Measurements from ENCODE around the gene NAALADL2. TPM values are rescaled to one million over a fixed set of nuclear protein-coding genes. Genes with fewer than 3 reads are reported as not detected.
"Not testable (repeated sequence)": the region's sequence is repeated elsewhere in the genome, so short reads cannot be mapped to it uniquely, and the experiment has no call there.

The NAALADL2 gene
- polyA plus RNA-seq, 2 donors: 0.26 to 0.54 TPM

DNA sequence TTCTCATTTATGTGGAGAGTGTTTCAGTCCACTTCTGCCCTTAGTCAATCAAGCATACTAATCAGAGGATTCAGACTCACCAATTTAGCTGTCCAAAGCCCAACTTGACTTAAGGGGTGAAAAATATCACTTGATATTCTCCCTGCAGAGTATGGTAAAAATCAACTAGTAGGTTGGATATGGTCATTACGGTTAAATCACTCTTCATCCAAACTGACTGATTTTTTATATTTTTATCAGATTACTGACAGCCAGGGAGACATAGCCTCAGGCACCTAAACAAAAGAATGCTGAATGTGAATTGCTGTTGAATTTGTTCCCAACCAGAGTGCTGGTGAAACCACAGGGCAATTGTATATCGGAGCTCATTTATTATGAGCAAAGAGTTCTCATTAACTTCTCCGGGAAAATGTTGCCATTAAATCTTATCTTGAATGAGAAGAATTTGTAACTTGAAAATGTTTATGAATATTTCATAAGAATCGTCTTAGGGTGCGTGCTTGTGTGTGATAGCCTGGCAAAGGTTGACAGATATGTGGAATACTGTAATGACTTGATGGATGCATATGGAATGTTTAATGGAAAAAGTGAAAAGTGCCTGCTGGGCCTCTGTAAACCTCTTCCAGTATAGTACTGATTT, 411.2 kb downstream of the NAALADL2 start:
- H3K4me1 ChIP-seq (ENCODE audit: control insufficient read depth in 2 of 2, insufficient read depth in 2 of 2, low read length in 1 of 2): no peaks in the 10 kb centered on the region
- H3K27me3 ChIP-seq (ENCODE audit: control insufficient read depth in 1 of 2, insufficient read depth in 2 of 2, low read length in 2 of 2): no peaks in the 10 kb centered on the region
- no peak overlapping the region for H3K4me3 ChIP-seq (ENCODE audit: low read depth in 1 of 2, low read length in 2 of 2)
- WGBS, 2 donors: 54 to 71% methylated on average over 5 of the region's 5 CpGs
- no peak overlapping the region for H3K27ac ChIP-seq (ENCODE audit: low read depth in 2 of 2, low read length in 1 of 2)
- H3K36me3 ChIP-seq (ENCODE audit: control insufficient read depth in 2 of 2, insufficient read depth in 2 of 2, low read length in 1 of 2): no peaks in the 10 kb centered on the region
- H3K9me3 ChIP-seq (ENCODE audit: control insufficient read depth in 2 of 2, insufficient read depth in 1 of 2, low read depth in 1 of 2, low read length in 1 of 2): no peaks in the 10 kb centered on the region

GRCh38 chr3:175270866-175271265, 411.7 kb downstream of the NAALADL2 start:
- Histone ChIP-seq H3K9me3 (ENCODE audit: control insufficient read depth in 2 of 2, insufficient read depth in 1 of 2, low read depth in 1 of 2, low read length in 1 of 2) (no peaks in the 10 kb centered on the region), H3K4me3 (ENCODE audit: low read depth in 1 of 2, low read length in 2 of 2) (no peak overlapping the region), H3K36me3 (ENCODE audit: control insufficient read depth in 2 of 2, insufficient read depth in 2 of 2, low read length in 1 of 2) (no peaks in the 10 kb centered on the region), H3K27ac (ENCODE audit: low read depth in 2 of 2, low read length in 1 of 2) (no peak overlapping the region), H3K4me1 (ENCODE audit: control insufficient read depth in 2 of 2, insufficient read depth in 2 of 2, low read length in 1 of 2) (no peaks in the 10 kb centered on the region), H3K27me3 (ENCODE audit: control insufficient read depth in 1 of 2, insufficient read depth in 2 of 2, low read length in 2 of 2) (no peaks in the 10 kb centered on the region)

- 91 to 94% methylated on average over 11 of the region's 11 CpGs for WGBS, 2 donors
- H3K4me3 ChIP-seq (ENCODE audit: low read depth in 1 of 2, low read length in 2 of 2); H3K27me3 ChIP-seq (ENCODE audit: control insufficient read depth in 1 of 2, insufficient read depth in 2 of 2, low read length in 2 of 2); H3K36me3 ChIP-seq (ENCODE audit: control insufficient read depth in 2 of 2, insufficient read depth in 2 of 2, low read length in 1 of 2); H3K27ac ChIP-seq (ENCODE audit: low read depth in 2 of 2, low read length in 1 of 2); H3K9me3 ChIP-seq (ENCODE audit: control insufficient read depth in 2 of 2, insufficient read depth in 1 of 2, low read depth in 1 of 2, low read length in 1 of 2); H3K4me1 ChIP-seq (ENCODE audit: control insufficient read depth in 2 of 2, insufficient read depth in 2 of 2, low read length in 1 of 2): not testable (repeated sequence)
These were observed 412.3 kb downstream of the NAALADL2 start for GRCh38 chr3:175271465-175271864.

GRCh38 chr3:175272392-175272791, 413.3 kb downstream of the NAALADL2 start:
- no peaks in the 10 kb centered on the region for H3K36me3 ChIP-seq (ENCODE audit: control insufficient read depth in 2 of 2, insufficient read depth in 2 of 2, low read length in 1 of 2)
- H3K4me3 ChIP-seq (ENCODE audit: low read depth in 1 of 2, low read length in 2 of 2): no peak overlapping the region
- no peaks in the 10 kb centered on the region for H3K9me3 ChIP-seq (ENCODE audit: control insufficient read depth in 2 of 2, insufficient read depth in 1 of 2, low read depth in 1 of 2, low read length in 1 of 2)
- no peak overlapping the region for H3K27ac ChIP-seq (ENCODE audit: low read depth in 2 of 2, low read length in 1 of 2)
- 95 to 97% methylated on average over 1 of the region's 1 CpG for WGBS, 2 donors
- no peaks in the 10 kb centered on the region for H3K4me1 ChIP-seq (ENCODE audit: control insufficient read depth in 2 of 2, insufficient read depth in 2 of 2, low read length in 1 of 2)
- H3K27me3 ChIP-seq (ENCODE audit: control insufficient read depth in 1 of 2, insufficient read depth in 2 of 2, low read length in 2 of 2): no peaks in the 10 kb centered on the region

DNA sequence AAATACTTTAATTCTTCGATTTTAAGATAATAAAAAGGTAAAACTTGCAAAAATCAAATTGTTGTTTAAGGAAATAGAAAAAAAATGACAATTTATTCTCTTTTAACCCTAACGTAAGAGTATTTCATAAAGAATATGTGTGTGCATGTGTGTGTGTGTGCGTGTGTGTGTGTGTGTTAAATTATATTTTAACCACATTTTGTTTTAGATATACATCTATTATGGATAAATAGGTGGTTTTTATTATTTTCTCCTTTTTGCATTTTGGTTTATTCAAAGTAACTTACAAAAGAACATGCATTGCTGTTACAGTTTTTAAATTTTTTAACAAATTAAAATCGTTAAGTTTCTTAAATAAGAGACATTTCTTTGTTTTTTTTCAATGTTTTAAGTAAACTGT, 414.4 kb downstream of the NAALADL2 start:
- H3K27ac ChIP-seq (ENCODE audit: low read depth in 2 of 2, low read length in 1 of 2): no peak overlapping the region
- WGBS, 2 donors: 88 to 92% methylated on average over 4 of the region's 4 CpGs
- no peaks in the 10 kb centered on the region for H3K36me3 ChIP-seq (ENCODE audit: control insufficient read depth in 2 of 2, insufficient read depth in 2 of 2, low read length in 1 of 2)
- H3K4me3 ChIP-seq (ENCODE audit: low read depth in 1 of 2, low read length in 2 of 2): no peak overlapping the region
- H3K4me1 ChIP-seq (ENCODE audit: control insufficient read depth in 2 of 2, insufficient read depth in 2 of 2, low read length in 1 of 2): no peaks in the 10 kb centered on the region
- no peaks in the 10 kb centered on the region for H3K9me3 ChIP-seq (ENCODE audit: control insufficient read depth in 2 of 2, insufficient read depth in 1 of 2, low read depth in 1 of 2, low read length in 1 of 2)
- no peaks in the 10 kb centered on the region for H3K27me3 ChIP-seq (ENCODE audit: control insufficient read depth in 1 of 2, insufficient read depth in 2 of 2, low read length in 2 of 2)

GRCh38 chr3:175274056-175274455, 414.9 kb downstream of the NAALADL2 start:
- Histone ChIP-seq H3K27ac (ENCODE audit: low read depth in 2 of 2, low read length in 1 of 2) (no peak overlapping the region), H3K4me1 (ENCODE audit: control insufficient read depth in 2 of 2, insufficient read depth in 2 of 2, low read length in 1 of 2) (no peaks in the 10 kb centered on the region), H3K27me3 (ENCODE audit: control insufficient read depth in 1 of 2, insufficient read depth in 2 of 2, low read length in 2 of 2) (no peaks in the 10 kb centered on the region), H3K9me3 (ENCODE audit: control insufficient read depth in 2 of 2, insufficient read depth in 1 of 2, low read depth in 1 of 2, low read length in 1 of 2) (no peaks in the 10 kb centered on the region), H3K4me3 (ENCODE audit: low read depth in 1 of 2, low read length in 2 of 2) (no peak overlapping the region), H3K36me3 (ENCODE audit: control insufficient read depth in 2 of 2, insufficient read depth in 2 of 2, low read length in 1 of 2) (no peaks in the 10 kb centered on the region)
- WGBS, 2 donors: 68 to 73% methylated on average over 6 of the region's 6 CpGs

GRCh38 chr3:175274474-175275218, 415.5 kb downstream of the NAALADL2 start:
- H3K27ac ChIP-seq (ENCODE audit: low read depth in 2 of 2, low read length in 1 of 2): no peak overlapping the region
- WGBS, 2 donors: 45 to 58% methylated on average over 1 of the region's 1 CpG
- H3K36me3 ChIP-seq (ENCODE audit: control insufficient read depth in 2 of 2, insufficient read depth in 2 of 2, low read length in 1 of 2): no peaks in the 10 kb centered on the region
- no peaks in the 10 kb centered on the region for H3K27me3 ChIP-seq (ENCODE audit: control insufficient read depth in 1 of 2, insufficient read depth in 2 of 2, low read length in 2 of 2)
- H3K4me3 ChIP-seq (ENCODE audit: low read depth in 1 of 2, low read length in 2 of 2): no peak overlapping the region
- no peaks in the 10 kb centered on the region for H3K4me1 ChIP-seq (ENCODE audit: control insufficient read depth in 2 of 2, insufficient read depth in 2 of 2, low read length in 1 of 2)
- H3K9me3 ChIP-seq (ENCODE audit: control insufficient read depth in 2 of 2, insufficient read depth in 1 of 2, low read depth in 1 of 2, low read length in 1 of 2): no peaks in the 10 kb centered on the region

- Histone ChIP-seq H3K27me3 (ENCODE audit: control insufficient read depth in 1 of 2, insufficient read depth in 2 of 2, low read length in 2 of 2) (no peaks in the 10 kb centered on the region), H3K36me3 (ENCODE audit: control insufficient read depth in 2 of 2, insufficient read depth in 2 of 2, low read length in 1 of 2) (no peaks in the 10 kb centered on the region), H3K4me1 (ENCODE audit: control insufficient read depth in 2 of 2, insufficient read depth in 2 of 2, low read length in 1 of 2) (no peaks in the 10 kb centered on the region), H3K9me3 (ENCODE audit: control insufficient read depth in 2 of 2, insufficient read depth in 1 of 2, low read depth in 1 of 2, low read length in 1 of 2) (no peaks in the 10 kb centered on the region), H3K27ac (ENCODE audit: low read depth in 2 of 2, low read length in 1 of 2) (no peak overlapping the region), H3K4me3 (ENCODE audit: low read depth in 1 of 2, low read length in 2 of 2) (no peak overlapping the region)
- 71 to 75% methylated on average over 3 of the region's 3 CpGs for WGBS, 2 donors
These were observed 419.5 kb downstream of the NAALADL2 start for GRCh38 chr3:175278680-175279079.

DNA sequence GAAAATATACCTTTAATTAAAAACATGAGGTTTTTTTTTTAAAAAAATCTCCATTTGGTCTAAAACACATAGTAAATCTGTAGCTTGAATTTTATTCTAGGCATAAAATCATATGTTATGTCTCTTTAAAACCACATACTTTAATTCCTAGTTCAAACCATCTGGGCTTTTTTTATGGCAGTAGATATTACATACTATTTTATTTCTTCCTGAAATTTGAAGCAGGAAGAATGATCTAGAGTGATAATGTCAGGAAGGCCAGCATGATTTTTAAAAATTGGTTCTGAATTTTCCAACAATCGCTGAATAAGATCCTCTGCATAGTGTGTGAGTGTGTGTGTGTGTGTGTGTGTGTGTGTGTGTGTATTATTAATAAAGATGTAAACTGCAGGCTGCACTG, 420.3 kb downstream of the NAALADL2 start:
- Histone ChIP-seq H3K9me3 (ENCODE audit: control insufficient read depth in 2 of 2, insufficient read depth in 1 of 2, low read depth in 1 of 2, low read length in 1 of 2) (no peaks in the 10 kb centered on the region), H3K4me1 (ENCODE audit: control insufficient read depth in 2 of 2, insufficient read depth in 2 of 2, low read length in 1 of 2) (no peaks in the 10 kb centered on the region), H3K4me3 (ENCODE audit: low read depth in 1 of 2, low read length in 2 of 2) (no peak overlapping the region), H3K27me3 (ENCODE audit: control insufficient read depth in 1 of 2, insufficient read depth in 2 of 2, low read length in 2 of 2) (no peaks in the 10 kb centered on the region), H3K27ac (ENCODE audit: low read depth in 2 of 2, low read length in 1 of 2) (no peak overlapping the region), H3K36me3 (ENCODE audit: control insufficient read depth in 2 of 2, insufficient read depth in 2 of 2, low read length in 1 of 2) (no peaks in the 10 kb centered on the region)
- WGBS, 2 donors: 56 to 88% methylated on average over 1 of the region's 1 CpG

GRCh38 chr3:175279911-175280310, 420.8 kb downstream of the NAALADL2 start:
- Histone ChIP-seq H3K27ac (ENCODE audit: low read depth in 2 of 2, low read length in 1 of 2) (no peak overlapping the region), H3K36me3 (ENCODE audit: control insufficient read depth in 2 of 2, insufficient read depth in 2 of 2, low read length in 1 of 2) (no peaks in the 10 kb centered on the region), H3K9me3 (ENCODE audit: control insufficient read depth in 2 of 2, insufficient read depth in 1 of 2, low read depth in 1 of 2, low read length in 1 of 2) (no peaks in the 10 kb centered on the region), H3K4me3 (ENCODE audit: low read depth in 1 of 2, low read length in 2 of 2) (no peak overlapping the region), H3K27me3 (ENCODE audit: control insufficient read depth in 1 of 2, insufficient read depth in 2 of 2, low read length in 2 of 2) (no peaks in the 10 kb centered on the region), H3K4me1 (ENCODE audit: control insufficient read depth in 2 of 2, insufficient read depth in 2 of 2, low read length in 1 of 2) (no peaks in the 10 kb centered on the region)
- WGBS, 2 donors: 73 to 85% methylated on average over 1 of the region's 1 CpG

All from esophagus (tissue), 2 donors.